ENCODE data around the gene DIP2C. TPM values are rescaled to one million over a fixed set of nuclear protein-coding genes. Genes with fewer than 3 reads are reported as not detected.
A peak's percentile ranks its signal among the peaks of the same experiment; 100 is the strongest.

The DIP2C gene
- total RNA-seq, 1 experiment from 2014 or later: 11.0 TPM

DNA sequence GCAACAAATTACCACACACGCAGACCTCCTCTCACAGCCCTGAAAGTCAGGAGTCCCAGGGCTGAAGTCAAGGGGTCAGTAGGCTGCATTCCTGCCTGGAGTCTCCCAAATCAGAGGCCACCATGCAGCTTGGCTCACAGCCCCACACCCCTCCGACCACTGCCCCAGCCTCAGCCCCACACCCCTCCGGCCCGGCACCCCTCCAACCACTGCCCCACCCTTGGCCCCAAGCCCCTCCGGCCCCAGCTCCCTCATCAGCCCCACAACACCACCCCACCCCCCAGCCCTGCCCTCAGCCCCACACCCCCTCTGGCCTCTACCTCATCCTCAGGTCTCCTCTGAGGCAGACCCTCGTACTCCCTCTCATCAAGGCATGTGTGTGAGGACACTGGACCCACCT lies 85.7 kb downstream of the DIP2C start:
- no peak overlapping the region for H3K4me3 Mint-ChIP-seq
- DNase-seq (ENCODE audit: low spot score) (no peak), ATAC-seq (no peak)
- H3K27ac Mint-ChIP-seq: peak overlapping the region; percentile 39; the same call in 1 of the 2 replicates
- H3K4me1 Mint-ChIP-seq: peaks cover 30% of the 10 kb centered on the region
- no peaks in the 10 kb centered on the region for H3K27me3 Mint-ChIP-seq (ENCODE audit: low read depth)
- no peaks in the 10 kb centered on the region for H3K36me3 Mint-ChIP-seq
- no peaks in the 10 kb centered on the region for H3K9me3 Mint-ChIP-seq
- CTCF ChIA-PET: no interaction called here
- TF ChIP-seq ZNF121 (CRISPR knock-in tag; IDR thresholded peaks at IDR 0.05) (no peak), MYBL2 (CRISPR knock-in tag; IDR thresholded peaks at IDR 0.05) (no peak), GABPB1 (CRISPR knock-in tag; IDR thresholded peaks at IDR 0.05) (no peak), FOXJ3 (CRISPR knock-in tag; IDR thresholded peaks at IDR 0.05; ENCODE audit: borderline replicate concordance) (no peak), JUN (CRISPR knock-in tag; IDR thresholded peaks at IDR 0.05) (no peak), FOXK1 (CRISPR knock-in tag; IDR thresholded peaks at IDR 0.05) (no peak), TEAD1 (CRISPR knock-in tag; IDR thresholded peaks at IDR 0.05) (no peak), ZNF138 (CRISPR knock-in tag; conservative IDR thresholded peaks at IDR 0.05) (no peak), AFF4 (CRISPR knock-in tag; IDR thresholded peaks at IDR 0.05; ENCODE audit: borderline replicate concordance) (no peak), ZNF281 (CRISPR knock-in tag; IDR thresholded peaks at IDR 0.05) (no peak), ZNF425 (CRISPR knock-in tag; conservative IDR thresholded peaks at IDR 0.05) (no peak), ZNF219 (CRISPR knock-in tag; IDR thresholded peaks at IDR 0.05; ENCODE audit: borderline replicate concordance) (no peak), ERG (CRISPR knock-in tag; IDR thresholded peaks at IDR 0.05) (no peak)
- TF ChIP-seq, protein P1, sequence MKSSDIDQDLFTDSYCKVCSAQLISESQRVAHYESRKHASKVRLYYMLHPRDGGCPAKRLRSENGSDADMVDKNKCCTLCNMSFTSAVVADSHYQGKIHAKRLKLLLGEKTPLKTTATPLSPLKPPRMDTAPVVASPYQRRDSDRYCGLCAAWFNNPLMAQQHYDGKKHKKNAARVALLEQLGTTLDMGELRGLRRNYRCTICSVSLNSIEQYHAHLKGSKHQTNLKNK (CRISPR knock-in tag; IDR thresholded peaks at IDR 0.05): no peak
- TF ChIP-seq, protein P2, sequence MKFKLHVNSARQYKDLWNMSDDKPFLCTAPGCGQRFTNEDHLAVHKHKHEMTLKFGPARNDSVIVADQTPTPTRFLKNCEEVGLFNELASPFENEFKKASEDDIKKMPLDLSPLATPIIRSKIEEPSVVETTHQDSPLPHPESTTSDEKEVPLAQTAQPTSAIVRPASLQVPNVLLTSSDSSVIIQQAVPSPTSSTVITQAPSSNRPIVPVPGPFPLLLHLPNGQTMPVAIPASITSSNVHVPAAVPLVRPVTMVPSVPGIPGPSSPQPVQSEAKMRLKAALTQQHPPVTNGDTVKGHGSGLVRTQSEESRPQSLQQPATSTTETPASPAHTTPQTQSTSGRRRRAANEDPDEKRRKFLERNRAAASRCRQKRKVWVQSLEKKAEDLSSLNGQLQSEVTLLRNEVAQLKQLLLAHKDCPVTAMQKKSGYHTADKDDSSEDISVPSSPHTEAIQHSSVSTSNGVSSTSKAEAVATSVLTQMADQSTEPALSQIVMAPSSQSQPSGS (CRISPR knock-in tag; IDR thresholded peaks at IDR 0.05; ENCODE audit: borderline replicate concordance, low read depth): no peak
- POLR2A ChIA-PET: no interaction called here

Measured in WTC11 (cell line).